GM23248 (cell line): ENCODE results near the gene CERK. TPM values are rescaled to one million over a fixed set of nuclear protein-coding genes. Genes with fewer than 3 reads are reported as not detected.

Experiments
- DNase-seq: peaks from one replicate; pipeline ENCODE4 v3.0.0-alpha.2; 2015
- H2AFZ ChIP-seq: fragments of 200-600 bp; sonication (generic); 2 replicates; pipeline ENCODE4 v1.6.1; 2016; ENCODE audit warnings: antibody characterized with exemption
- H3F3A ChIP-seq: fragments of 200-600 bp; sonication (generic); 2 replicates; pipeline ENCODE4 v1.6.1; 2016; ENCODE audit warnings: mild to moderate bottlenecking, antibody characterized with exemption, mixed run types; ENCODE audit not compliant: insufficient read depth
- H3K27ac ChIP-seq: fragments of 200-600 bp; sonication (generic); 2 replicates; pipeline ENCODE4 v1.5.1; 2016; ENCODE audit warnings: mild to moderate bottlenecking
- H3K27me3 ChIP-seq: fragments of 200-600 bp; sonication (generic); replicated peaks from 2 replicates; pipeline ENCODE4 v1.6.1; 2016; ENCODE audit warnings: mild to moderate bottlenecking; ENCODE audit not compliant: insufficient read depth
- H3K36me3 ChIP-seq: fragments of 200-600 bp; sonication (generic); 2 replicates; pipeline ENCODE4 v1.6.1; 2016; ENCODE audit warnings: low read depth, mild to moderate bottlenecking
- H3K4me1 ChIP-seq: fragments of 200-600 bp; sonication (generic); 2 replicates; pipeline ENCODE4 v1.6.1; 2016; ENCODE audit warnings: mild to moderate bottlenecking; ENCODE audit not compliant: insufficient read depth
- H3K4me2 ChIP-seq: fragments of 200-600 bp; sonication (generic); one replicate; pipeline ENCODE4 v1.6.1; 2016; ENCODE audit warnings: mild to moderate bottlenecking; ENCODE audit not compliant: unreplicated experiment
- H3K4me3 ChIP-seq: fragments of 200-600 bp; sonication (generic); 2 replicates; pipeline ENCODE4 v1.5.1; 2016; ENCODE audit warnings: mild to moderate bottlenecking
- H3K79me2 ChIP-seq: fragments of 200-600 bp; sonication (generic); 2 replicates; pipeline ENCODE4 v1.6.1; 2016; ENCODE audit warnings: mild to moderate bottlenecking; ENCODE audit not compliant: insufficient read depth
- H3K9ac ChIP-seq: fragments of 200-600 bp; sonication (generic); 2 replicates; pipeline ENCODE4 v1.6.1; 2016; ENCODE audit warnings: mild to moderate bottlenecking
- H3K9me2 ChIP-seq: fragments of 200-600 bp; sonication (generic); 2 replicates; pipeline ENCODE4 v1.6.1; 2016; ENCODE audit warnings: mixed run types, mild to moderate bottlenecking, moderate library complexity; ENCODE audit not compliant: insufficient read depth
- H3K9me3 ChIP-seq: fragments of 200-600 bp; sonication (generic); one replicate; pipeline ENCODE4 v1.6.1; 2017; ENCODE audit warnings: low read depth
- H4K20me1 ChIP-seq: fragments of 200-600 bp; sonication (generic); 2 replicates; pipeline ENCODE4 v1.6.0; 2016; ENCODE audit not compliant: insufficient read depth
- EZH2 ChIP-seq: fragments of 200-600 bp; sonication (generic); IDR thresholded peaks from 2 replicates; pipeline ENCODE4 v1.6.1; 2018; ENCODE audit warnings: antibody characterized with exemption, mild to moderate bottlenecking; ENCODE audit not compliant: insufficient read depth, poor library complexity, severe bottlenecking
- EZH2phosphoT487 ChIP-seq: fragments of 200-600 bp; sonication (generic); IDR thresholded peaks from 2 replicates; pipeline ENCODE4 v1.6.1; 2018; ENCODE audit warnings: antibody characterized with exemption, moderate library complexity, mild to moderate bottlenecking, low read depth; ENCODE audit not compliant: insufficient read depth
- WGBS, 2 experiments: methylation state at CpG; one replicate each; pipeline ENCODE4 v1.1.6; 2015 to 2017; ENCODE audit warnings: low lambda C conversion rate in 2 of 2, low coverage in 1 of 2; ENCODE audit errors: missing lambda C conversion rate in 2 of 2; 5-methylcytosine and 5-hydroxymethylcytosine counted together
- in situ Hi-C: fragments of 300-500 bp; cut with MboI; formaldehyde crosslinking; loops from 2 replicates; pipeline ENCODE4 v1.15.0; 2020
- polyA plus RNA-seq: library from polyadenylated mRNA; unstranded; fragments of >200 nt; fragmentation: Nextera tagmentation; extraction: Ambion mirVana; gene quantifications from 2 replicates; pipeline ENCODE4 v1.2.1, GENCODE V29; 2016
- total RNA-seq: library from RNA; depleted of rRNA; stranded (reverse); fragments of >200 nt; shearing (Covaris generic); gene quantifications from 2 replicates; pipeline ENCODE4 v1.2.3, GENCODE V29; 2014

CERK gene
- total and polyA plus RNA-seq, 2 experiments from 2014 or later = 25.3 to 45.4 TPM

GRCh38 chr22:46660604-46661201 lies 77.3 kb downstream of the CERK start:
- no peak overlapping the region for H3K27ac ChIP-seq
- in situ Hi-C loops = no loop called here
- H3K9me2 ChIP-seq = no peaks in the 10 kb centered on the region
- H3K4me3 ChIP-seq = no peak overlapping the region
- H3K9ac ChIP-seq = no peak overlapping the region
- H3K36me3 ChIP-seq = no peaks in the 10 kb centered on the region
- H3K4me1 ChIP-seq = no peaks in the 10 kb centered on the region
- H2AFZ ChIP-seq = no peak overlapping the region
- no peak for TF ChIP-seq EZH2phosphoT487
- TF ChIP-seq EZH2 = no peak
- H3K79me2 ChIP-seq = no peaks in the 10 kb centered on the region
- H4K20me1 ChIP-seq = no peaks in the 10 kb centered on the region
- no peaks in the 10 kb centered on the region for H3K9me3 ChIP-seq
- H3K4me2 ChIP-seq = no peak overlapping the region
- no peaks in the 10 kb centered on the region for H3K27me3 ChIP-seq
- 75 to 78% methylated on average over 11 of the region's 11 CpGs for whole genome bisulfite sequencing, 2 experiments
- DNase-seq = no peak
- no peaks in the 10 kb centered on the region for H3F3A ChIP-seq

- H3K4me3 ChIP-seq = no peak overlapping the region
- 92 to 95% methylated on average over 12 of the region's 12 CpGs for WGBS, 2 experiments
- H3K27me3 ChIP-seq = no peaks in the 10 kb centered on the region
- in situ Hi-C loops = no loop called here
- H3K27ac ChIP-seq = no peak overlapping the region
- no peak overlapping the region for H3K9ac ChIP-seq
- no peaks in the 10 kb centered on the region for H3K4me1 ChIP-seq
- no peaks in the 10 kb centered on the region for H3K79me2 ChIP-seq
- H3K9me3 ChIP-seq = no peaks in the 10 kb centered on the region
- H3F3A ChIP-seq = no peaks in the 10 kb centered on the region
- no peak overlapping the region for H2AFZ ChIP-seq
- no peak overlapping the region for H3K4me2 ChIP-seq
- no peaks in the 10 kb centered on the region for H3K36me3 ChIP-seq
- no peaks in the 10 kb centered on the region for H4K20me1 ChIP-seq
- TF ChIP-seq EZH2phosphoT487 (no peak), EZH2 (no peak)
- no peaks in the 10 kb centered on the region for H3K9me2 ChIP-seq
- no peak for DNase-seq
Observed at GRCh38 chr22:46659791-46660186, 78.3 kb downstream of the CERK start.

- no peaks in the 10 kb centered on the region for H3K27me3 ChIP-seq
- no peak for DNase-seq
- in situ Hi-C loops = no loop called here
- no peaks in the 10 kb centered on the region for H3K4me1 ChIP-seq
- no peaks in the 10 kb centered on the region for H4K20me1 ChIP-seq
- H3K9ac ChIP-seq = no peak overlapping the region
- TF ChIP-seq EZH2 (no peak), EZH2phosphoT487 (no peak)
- no peaks in the 10 kb centered on the region for H3K9me3 ChIP-seq
- H3K27ac ChIP-seq = no peak overlapping the region
- H3K4me3 ChIP-seq = no peak overlapping the region
- H3K36me3 ChIP-seq = no peaks in the 10 kb centered on the region
- no peaks in the 10 kb centered on the region for H3K9me2 ChIP-seq
- no peaks in the 10 kb centered on the region for H3K79me2 ChIP-seq
- no peak overlapping the region for H2AFZ ChIP-seq
- H3K4me2 ChIP-seq = no peak overlapping the region
- no peaks in the 10 kb centered on the region for H3F3A ChIP-seq
- 87 to 95% methylated on average over 12 to 14 of the region's 14 CpGs for WGBS, 2 experiments
Observed at GRCh38 chr22:46659059-46659790, 78.8 kb downstream of the CERK start.

- DNase-seq = no peak
- in situ Hi-C loops = no loop called here
- H3K4me3 ChIP-seq = no peak overlapping the region
- no peaks in the 10 kb centered on the region for H3K27me3 ChIP-seq
- no peak overlapping the region for H2AFZ ChIP-seq
- H3K9ac ChIP-seq = no peak overlapping the region
- TF ChIP-seq EZH2phosphoT487 (no peak), EZH2 (no peak)
- H4K20me1 ChIP-seq = no peaks in the 10 kb centered on the region
- no peak overlapping the region for H3K4me2 ChIP-seq
- no peaks in the 10 kb centered on the region for H3F3A ChIP-seq
- 96% methylated on average over 24 to 37 of the region's 37 CpGs for WGBS, 2 experiments
- no peaks in the 10 kb centered on the region for H3K4me1 ChIP-seq
- no peaks in the 10 kb centered on the region for H3K79me2 ChIP-seq
- no peaks in the 10 kb centered on the region for H3K36me3 ChIP-seq
- H3K9me2 ChIP-seq = no peaks in the 10 kb centered on the region
- no peak overlapping the region for H3K27ac ChIP-seq
- H3K9me3 ChIP-seq = no peaks in the 10 kb centered on the region
Observed at GRCh38 chr22:46657996-46658947, 79.8 kb downstream of the CERK start.
